HEK293T (cell line): ENCODE measurements around the gene GUCA2B.
A peak's percentile ranks its signal among the peaks of the same experiment; 100 is the strongest.

Experiments
- CTCF ChIA-PET: fragments of 350-600 bp; formaldehyde crosslinking; extraction: SDS; loops from one replicate; lab custom pipeline; 2021; ENCODE audit warnings: antibody characterized with exemption, inconsistent platforms; lab: Yijun Ruan, JAX
- POLR2A ChIA-PET: fragments of 350-600 bp; formaldehyde crosslinking; extraction: SDS; loops from one replicate; lab custom pipeline; 2020; ENCODE audit warnings: antibody characterized with exemption, inconsistent platforms; lab: Yijun Ruan, JAX
- DNase-seq: peaks from one replicate; pipeline ENCODE4 v3.0.0; 2012; ENCODE audit warnings: mixed read lengths; ENCODE audit errors: extremely low spot score
- ARNT ChIP-seq: fragments of 450-650 bp; IDR thresholded peaks from 2 replicates; pipeline ENCODE4 v1.6.1; 2017; ENCODE audit warnings: mild to moderate bottlenecking
- BHLHE40 ChIP-seq: fragments of 450-650 bp; IDR thresholded peaks from 2 replicates; pipeline ENCODE4 v1.6.1; 2016; ENCODE audit warnings: mild to moderate bottlenecking, moderate library complexity, borderline replicate concordance
- CTBP1 ChIP-seq: fragments of 450-650 bp; IDR thresholded peaks from 2 replicates; pipeline ENCODE4 v1.6.1; 2016; ENCODE audit warnings: borderline replicate concordance
- ELF4 ChIP-seq: fragments of 450-650 bp; IDR thresholded peaks from 2 replicates; pipeline ENCODE4 v1.6.1; 2017; ENCODE audit warnings: antibody characterized with exemption
- FOXA1 ChIP-seq: fragments of 450-650 bp; IDR thresholded peaks from 2 replicates; pipeline ENCODE4 v1.6.1; 2016; ENCODE audit warnings: mild to moderate bottlenecking
- FOXK2 ChIP-seq: fragments of 450-650 bp; IDR thresholded peaks from 2 replicates; pipeline ENCODE4 v1.6.1; 2016; ENCODE audit warnings: mild to moderate bottlenecking
- FOXM1 ChIP-seq: fragments of 450-650 bp; IDR thresholded peaks from 2 replicates; pipeline ENCODE4 v1.6.1; 2017; ENCODE audit warnings: mild to moderate bottlenecking, borderline replicate concordance
- HDGF ChIP-seq: fragments of 450-650 bp; IDR thresholded peaks from 2 replicates; pipeline ENCODE4 v1.6.1; 2017; ENCODE audit warnings: antibody characterized with exemption, borderline replicate concordance
- L3MBTL2 ChIP-seq: fragments of 450-650 bp; conservative IDR thresholded peaks from 2 replicates; pipeline ENCODE4 v1.6.1; 2016; ENCODE audit warnings: mild to moderate bottlenecking
- LEF1 ChIP-seq: fragments of 450-650 bp; IDR thresholded peaks from 2 replicates; pipeline ENCODE4 v1.6.1; 2017; ENCODE audit warnings: mild to moderate bottlenecking, borderline replicate concordance
- NFRKB ChIP-seq: fragments of 450-650 bp; IDR thresholded peaks from 2 replicates; pipeline ENCODE4 v1.6.1; 2016; ENCODE audit warnings: mild to moderate bottlenecking, moderate library complexity
- PKNOX1 ChIP-seq: fragments of 450-650 bp; IDR thresholded peaks from 2 replicates; pipeline ENCODE4 v1.6.1; 2016
- SP1 ChIP-seq: fragments of 450-650 bp; IDR thresholded peaks from 2 replicates; pipeline ENCODE4 v1.6.1; 2017
- SUZ12 ChIP-seq: fragments of 450-650 bp; IDR thresholded peaks from 2 replicates; pipeline ENCODE4 v1.6.1; 2016; ENCODE audit warnings: mild to moderate bottlenecking
- TARDBP ChIP-seq: fragments of 450-650 bp; IDR thresholded peaks from 2 replicates; pipeline ENCODE4 v1.6.1; 2016
- ZNF384 ChIP-seq: fragments of 450-650 bp; IDR thresholded peaks from 2 replicates; pipeline ENCODE4 v1.6.1; 2016

GUCA2B gene

GRCh38 chr1:42162181-42162580, 9.0 kb downstream of the GUCA2B start:
- DNase-seq: no peak
- POLR2A ChIA-PET: no interaction called here
- CTCF ChIA-PET: interaction anchor here (1.8 kb wide), 1 partner anchor 11 kb away, joined by 4 read pairs; no protein-coding TSS in a partner anchor
- no peak for TF ChIP-seq SP1
- no peak for TF ChIP-seq TARDBP
- TF ChIP-seq FOXK2: no peak
- no peak for TF ChIP-seq ZNF384
- TF ChIP-seq PKNOX1: no peak
- TF ChIP-seq NFRKB: no peak
- no peak for TF ChIP-seq L3MBTL2
- TF ChIP-seq HDGF: no peak
- no peak for TF ChIP-seq FOXM1
- TF ChIP-seq ARNT: no peak
- no peak for TF ChIP-seq ELF4
- no peak for TF ChIP-seq LEF1
- TF ChIP-seq SUZ12: no peak
- no peak for TF ChIP-seq FOXA1

GRCh38 chr1:42163114-42163513, 9.9 kb downstream of the GUCA2B start:
- CTCF ChIA-PET: interaction anchor here (1.8 kb wide), 1 partner anchor 10 kb away, joined by 4 read pairs; no protein-coding TSS in a partner anchor
- POLR2A ChIA-PET: no interaction called here
- DNase-seq: no peak
- no peak for TF ChIP-seq HDGF
- no peak for TF ChIP-seq BHLHE40
- no peak for TF ChIP-seq FOXA1
- no peak for TF ChIP-seq NFRKB
- no peak for TF ChIP-seq FOXM1
- TF ChIP-seq PKNOX1: no peak

GRCh38 chr1:42163536-42164503, 10.6 kb downstream of the GUCA2B start:
- DNase-seq: no peak
- TF ChIP-seq NFRKB (no peak), LEF1 (no peak), TARDBP (no peak), BHLHE40 (no peak), ZNF384 (no peak), HDGF (no peak), FOXK2 (no peak), CTBP1 (no peak), FOXA1 (no peak), FOXM1 (no peak), L3MBTL2 (no peak), SUZ12 (no peak), SP1 (no peak), PKNOX1 (no peak)
- CTCF ChIA-PET: interaction anchor here (1.8 kb wide), 1 partner anchor 9 kb away, joined by 4 read pairs; no protein-coding TSS in a partner anchor
- POLR2A ChIA-PET: no interaction called here

- DNase-seq: no peak
- CTCF ChIA-PET: interaction anchor here (1.0 kb wide), 1 partner anchor 9 kb away, joined by 3 read pairs; no protein-coding TSS in a partner anchor
- POLR2A ChIA-PET: no interaction called here
- TF ChIP-seq TARDBP: no peak
- no peak for TF ChIP-seq FOXA1
- no peak for TF ChIP-seq FOXK2
- TF ChIP-seq BHLHE40: no peak
- TF ChIP-seq SP1: no peak
Observed at GRCh38 chr1:42164551-42165420, 11.6 kb downstream of the GUCA2B start, which contains the start of gene GUCA2A. GUCA2A (minus strand) TSS chr1:42164745; CDS start chr1:42164712, 33 bp downstream.

GRCh38 chr1:42165511-42166210, 12.5 kb downstream of the GUCA2B start:
- ChIA-PET CTCF (interaction anchor here (1.0 kb wide), 1 partner anchor 8 kb away, joined by 3 read pairs; no protein-coding TSS in a partner anchor), POLR2A (interaction anchor here (0.6 kb wide), 1 partner anchor 51 kb away, joined by 3 read pairs; no protein-coding TSS in a partner anchor)
- DNase-seq: peak; percentile 26
- TF ChIP-seq TARDBP (no peak), SUZ12 (no peak), BHLHE40 (no peak), HDGF (no peak), FOXM1 (no peak), PKNOX1 (no peak), SP1 (no peak), NFRKB (no peak)
